ENCODE results near the gene VMAC. TPM values are rescaled to one million over a fixed set of nuclear protein-coding genes. Genes with fewer than 3 reads are reported as not detected.

The VMAC gene
- total RNA-seq, 2 donors from 2014 or later = 5.9 TPM

- peaks cover 25% of the 10 kb centered on the region for H3K36me3 Mint-ChIP-seq (ENCODE audit: low read depth)
- Histone ChIP-seq H3K9ac (ENCODE audit: extremely low read depth, low read length, poor library complexity, severe bottlenecking) (no peak overlapping the region), H3K4me1 (ENCODE audit: control insufficient read depth, insufficient read depth, low read length) (no peaks in the 10 kb centered on the region), H3K27ac (ENCODE audit: low read depth, low read length) (no peak overlapping the region), H3K27me3 (ENCODE audit: control insufficient read depth, insufficient read depth, low read length, poor library complexity, severe bottlenecking) (no peaks in the 10 kb centered on the region), H3K4me3 (ENCODE audit: low read length) (no peak overlapping the region), H3K36me3 (ENCODE audit: control insufficient read depth, insufficient read depth, low read length) (peaks cover 23% of the 10 kb centered on the region), H3K9me3 (ENCODE audit: control insufficient read depth, low read length) (no peaks in the 10 kb centered on the region)
- TF ChIP-seq CTCF (conservative IDR thresholded peaks at IDR 0.05) = no peak
- no peaks in the 10 kb centered on the region for H3K27me3 Mint-ChIP-seq (ENCODE audit: insufficient read depth)
- H3K27ac Mint-ChIP-seq = no peak overlapping the region
- 92 to 96% methylated on average over 11 to 14 of the region's 14 CpGs for WGBS, 2 experiments (ENCODE audit: insufficient coverage in 1 of 2, insufficient read length in 1 of 2)
- H3K4me1 Mint-ChIP-seq = no peaks in the 10 kb centered on the region
- no peak overlapping the region for H3K4me3 Mint-ChIP-seq
- DNase-seq = no peak
- H3K9me3 Mint-ChIP-seq = no peaks in the 10 kb centered on the region
These were observed 11.6 kb downstream of the VMAC start for GRCh38 chr19:5916181-5916708.

GRCh38 chr19:5917431-5918107 lies 12.9 kb downstream of the VMAC start:
- no peaks in the 10 kb centered on the region for H3K4me1 ChIP-seq (ENCODE audit: control insufficient read depth, insufficient read depth, low read length)
- peaks cover 27% of the 10 kb centered on the region for H3K36me3 ChIP-seq (ENCODE audit: control insufficient read depth, insufficient read depth, low read length)
- Mint-ChIP-seq H3K27ac (no peak overlapping the region), H3K27me3 (ENCODE audit: insufficient read depth) (no peaks in the 10 kb centered on the region), H3K4me3 (no peak overlapping the region), H3K4me1 (no peaks in the 10 kb centered on the region), H3K36me3 (ENCODE audit: low read depth) (peaks cover 35% of the 10 kb centered on the region), H3K9me3 (no peaks in the 10 kb centered on the region)
- DNase-seq = no peak
- 95 to 97% methylated on average over 12 to 36 of the region's 36 CpGs for WGBS, 2 experiments (ENCODE audit: insufficient coverage in 1 of 2, insufficient read length in 1 of 2)
- no peaks in the 10 kb centered on the region for H3K27me3 ChIP-seq (ENCODE audit: control insufficient read depth, insufficient read depth, low read length, poor library complexity, severe bottlenecking)
- no peak for TF ChIP-seq CTCF (conservative IDR thresholded peaks at IDR 0.05)
- no peak overlapping the region for H3K9ac ChIP-seq (ENCODE audit: extremely low read depth, low read length, poor library complexity, severe bottlenecking)
- H3K4me3 ChIP-seq (ENCODE audit: low read length) = no peak overlapping the region
- H3K27ac ChIP-seq (ENCODE audit: low read depth, low read length) = no peak overlapping the region
- no peaks in the 10 kb centered on the region for H3K9me3 ChIP-seq (ENCODE audit: control insufficient read depth, low read length)

GRCh38 chr19:5918463-5919079 lies 13.9 kb downstream of the VMAC start:
- no peaks in the 10 kb centered on the region for H3K27me3 Mint-ChIP-seq (ENCODE audit: insufficient read depth)

More at GRCh38 chr19:5918463-5919079, 13.9 kb downstream of the VMAC start:
- Histone ChIP-seq H3K27ac (ENCODE audit: low read depth, low read length) (no peak overlapping the region), H3K4me1 (ENCODE audit: control insufficient read depth, insufficient read depth, low read length) (no peaks in the 10 kb centered on the region), H3K9ac (ENCODE audit: extremely low read depth, low read length, poor library complexity, severe bottlenecking) (no peak overlapping the region), H3K9me3 (ENCODE audit: control insufficient read depth, low read length) (no peaks in the 10 kb centered on the region), H3K36me3 (ENCODE audit: control insufficient read depth, insufficient read depth, low read length) (peaks cover 34% of the 10 kb centered on the region), H3K4me3 (ENCODE audit: low read length) (no peak overlapping the region), H3K27me3 (ENCODE audit: control insufficient read depth, insufficient read depth, low read length, poor library complexity, severe bottlenecking) (no peaks in the 10 kb centered on the region)
- Mint-ChIP-seq H3K36me3 (ENCODE audit: low read depth) (peaks cover 43% of the 10 kb centered on the region), H3K9me3 (no peaks in the 10 kb centered on the region), H3K4me1 (no peaks in the 10 kb centered on the region), H3K27ac (no peak overlapping the region), H3K4me3 (no peak overlapping the region)
- 93 to 94% methylated on average over 14 to 20 of the region's 20 CpGs for WGBS, 2 experiments (ENCODE audit: insufficient coverage in 1 of 2, insufficient read length in 1 of 2)
- DNase-seq = no peak
- no peak for TF ChIP-seq CTCF (conservative IDR thresholded peaks at IDR 0.05)
